GM12874 (cell line): ENCODE data around the gene KPTN.

Experiments
- CTCF ChIP-seq: IDR thresholded peaks from 2 replicates; pipeline ENCODE4 v1.5.1; 2011; ENCODE audit warnings: low read depth, mild to moderate bottlenecking, control low read depth, low read length, moderate library complexity; ENCODE audit not compliant: insufficient read depth

Gene KPTN

GRCh38 chr19:47483800-47484690 is at the start of gene KPTN:
Gene KPTN, minus strand, starts transcription at chr19:47484219. Its CDS starts 59 bp downstream, at chr19:47484160.
- TF ChIP-seq CTCF = peak; percentile 97

- TF ChIP-seq CTCF = no peak
Observed at GRCh38 chr19:47531640-47532387, 47.8 kb upstream of the KPTN start.

- TF ChIP-seq CTCF = no peak
Observed at GRCh38 chr19:47529018-47529742, 45.2 kb upstream of the KPTN start.

GRCh38 chr19:47526798-47527197 is 42.8 kb upstream of the KPTN start:
- TF ChIP-seq CTCF = no peak

- no peak for TF ChIP-seq CTCF
Observed at GRCh38 chr19:47523473-47523872, 39.5 kb upstream of the KPTN start.

GRCh38 chr19:47521473-47522180 is 37.6 kb upstream of the KPTN start:
- no peak for TF ChIP-seq CTCF

- TF ChIP-seq CTCF = no peak
Observed at GRCh38 chr19:47520839-47521238, 36.8 kb upstream of the KPTN start.
